Stimulated activated CD8-positive, alpha-beta memory T cell treated with anti-CD3 and anti-CD28 coated beads, Interleukin-7, amount 100 ng/mL, for 48 hours (primary cell): Measurements from ENCODE around the gene GLG1.
"Not testable (repeated sequence)": the region's sequence is repeated elsewhere in the genome, so short reads cannot be mapped to it uniquely, and the experiment has no call there.

ENCODE experiments used
- DNase-seq, 2 donors: peaks; one replicate each; pipeline ENCODE4 v3.0.0-alpha.2; 2020; ENCODE audit warnings: low read depth in 1 of 2; ENCODE audit errors: extremely low read depth in 1 of 2

GLG1 gene

DNA sequence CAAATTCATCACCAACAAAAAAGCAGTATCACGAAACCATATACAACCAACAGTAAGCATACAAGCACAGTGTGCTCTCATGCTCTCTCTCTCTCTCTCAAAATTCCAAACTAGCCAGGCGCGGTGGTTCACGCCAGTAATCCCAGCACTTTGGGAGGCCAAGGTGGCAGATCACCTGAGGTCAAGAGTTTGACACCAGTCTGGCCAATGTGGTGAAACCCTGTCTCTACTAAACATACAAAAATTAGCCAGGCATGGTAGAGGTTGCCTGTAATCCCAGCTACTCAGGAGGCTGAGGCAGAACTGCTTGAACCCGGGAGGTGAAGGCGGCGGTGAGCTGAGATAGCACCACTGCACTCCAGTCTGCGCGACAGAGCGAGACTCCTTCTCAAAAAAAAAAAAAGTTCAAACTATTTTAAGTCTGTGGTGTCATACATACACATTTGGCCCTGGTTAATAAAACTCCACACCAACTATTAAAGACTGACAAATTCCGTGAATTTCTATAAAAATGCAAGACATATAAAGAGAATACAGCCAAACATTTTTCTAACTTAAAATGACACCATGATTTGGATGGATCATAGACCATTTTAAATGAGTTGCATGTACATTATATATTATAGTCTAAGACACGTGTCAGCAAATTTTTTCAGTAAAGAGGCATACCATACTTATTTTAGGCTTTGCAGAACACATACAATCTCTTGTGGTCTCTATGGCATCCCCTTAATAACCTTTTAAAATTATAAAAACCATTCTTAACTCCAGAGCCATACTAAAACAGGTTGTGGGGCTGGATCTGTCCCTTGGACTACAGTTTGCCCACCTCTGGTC is 30.9 kb downstream of the GLG1 start:
- DNase-seq: no peak

DNA sequence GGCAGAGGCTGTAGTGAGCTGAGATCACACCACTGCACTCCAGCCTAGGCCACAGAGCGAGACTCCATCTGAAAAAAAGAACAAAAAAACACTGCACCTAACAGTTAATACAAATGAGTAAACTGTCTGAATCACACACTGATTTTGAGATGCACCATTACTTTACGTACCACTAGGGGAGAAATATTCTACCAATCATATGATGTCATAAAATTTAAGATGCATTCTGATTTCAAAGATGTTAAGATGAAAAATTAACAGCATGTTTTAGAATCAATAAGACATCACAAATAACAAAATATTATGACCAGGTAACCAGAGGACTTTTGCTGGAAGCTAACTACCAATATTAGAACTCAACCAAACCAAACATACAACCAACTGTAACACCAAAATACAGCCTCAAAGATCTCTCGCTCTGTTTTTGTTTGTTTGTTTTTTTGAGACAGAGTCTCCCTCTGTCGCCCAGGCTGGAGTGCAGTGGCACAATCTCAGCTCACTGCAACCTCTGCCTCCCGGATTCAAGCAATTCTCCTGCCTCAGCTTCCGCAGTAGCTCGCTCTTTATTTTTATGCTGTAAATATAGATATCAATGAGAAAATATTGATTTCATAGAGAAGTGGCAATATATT is 31.6 kb downstream of the GLG1 start:
- DNase-seq: no peak

DNA sequence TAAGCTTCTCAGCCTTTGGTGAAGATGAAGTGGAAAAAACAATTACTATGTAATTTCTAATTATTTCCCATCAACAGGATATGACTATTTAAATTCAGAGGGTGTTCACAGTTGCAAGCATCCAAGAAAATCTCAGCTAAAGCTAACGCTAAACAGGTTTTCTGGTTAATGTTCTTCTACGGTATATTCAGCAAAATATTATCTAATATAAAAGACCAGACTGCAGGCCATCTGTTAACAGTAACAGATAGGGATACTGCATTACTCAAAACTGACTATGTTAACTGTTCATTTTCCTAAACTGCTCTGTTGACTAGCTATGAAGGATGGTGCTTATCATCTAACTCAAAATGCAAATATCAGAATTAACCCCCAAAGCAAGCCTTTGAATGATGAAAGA is 32.8 kb downstream of the GLG1 start:
- DNase-seq: no peak

GRCh38 chr16:74573622-74574021 is 33.3 kb downstream of the GLG1 start:
- no peak for DNase-seq

DNA sequence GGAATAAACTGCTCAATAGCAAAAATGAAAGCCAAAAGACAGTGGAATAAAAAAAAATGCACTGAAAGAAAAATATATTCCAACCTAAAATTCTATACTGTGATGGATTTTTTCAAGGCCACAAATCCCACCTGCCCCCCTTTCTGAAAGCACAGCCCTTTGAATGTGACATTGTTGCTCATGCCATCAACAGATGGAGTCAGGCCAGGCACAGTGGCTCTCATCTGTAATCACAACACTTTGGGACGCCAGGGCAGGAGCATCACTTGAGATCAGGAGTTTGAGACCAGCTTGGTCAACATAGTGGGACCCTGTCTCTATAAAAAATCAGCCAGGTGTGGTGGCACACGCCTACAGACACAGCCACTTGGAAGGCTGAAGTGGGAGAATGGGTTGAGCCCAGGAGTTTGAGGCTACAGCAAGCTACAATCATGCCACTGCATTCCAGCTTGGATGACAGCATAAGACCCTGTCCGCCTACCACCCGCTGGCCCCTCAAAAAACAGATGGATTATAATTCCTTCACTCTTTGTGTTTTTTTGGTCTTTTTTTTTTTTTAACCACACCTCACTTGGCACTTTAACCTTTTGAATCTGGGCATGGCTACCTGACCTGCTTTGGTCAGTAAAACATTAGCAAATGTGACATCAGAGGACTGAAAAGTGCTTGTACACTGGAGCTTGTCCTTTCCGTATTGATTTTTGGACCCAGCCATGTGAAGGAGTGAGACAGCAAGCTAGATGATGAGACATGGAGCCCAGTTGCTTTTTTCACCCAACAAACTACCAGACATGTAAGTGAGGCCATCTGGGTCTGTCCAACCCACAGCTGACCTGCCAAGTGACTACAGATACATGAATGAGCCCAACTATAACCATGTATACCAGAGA is 36.3 kb downstream of the GLG1 start:
- no peak for DNase-seq

GRCh38 chr16:74568961-74569631 is 37.8 kb downstream of the GLG1 start:
- no peak for DNase-seq

DNA sequence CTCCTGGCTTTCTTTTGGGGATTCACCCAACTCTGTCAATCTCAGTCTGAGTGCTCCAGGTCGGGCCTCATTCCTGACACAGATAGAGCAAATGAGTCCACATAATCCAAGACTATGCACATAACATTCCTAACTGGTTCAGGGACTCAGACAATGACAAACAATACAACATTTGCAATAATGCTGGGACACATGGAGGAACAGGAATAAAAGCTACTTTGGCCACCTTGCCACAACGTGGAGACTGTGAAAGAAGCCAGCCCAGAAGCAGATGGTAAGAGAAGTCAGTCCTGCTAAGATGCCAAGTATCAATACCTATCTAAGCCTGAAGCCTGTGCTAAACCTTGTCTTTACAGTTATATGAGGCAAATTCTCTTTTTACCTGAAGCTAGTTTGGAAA is 39.0 kb downstream of the GLG1 start:
- no peak for DNase-seq

GRCh38 chr16:74565378-74565777 is 41.5 kb downstream of the GLG1 start:
- no peak for DNase-seq

DNA sequence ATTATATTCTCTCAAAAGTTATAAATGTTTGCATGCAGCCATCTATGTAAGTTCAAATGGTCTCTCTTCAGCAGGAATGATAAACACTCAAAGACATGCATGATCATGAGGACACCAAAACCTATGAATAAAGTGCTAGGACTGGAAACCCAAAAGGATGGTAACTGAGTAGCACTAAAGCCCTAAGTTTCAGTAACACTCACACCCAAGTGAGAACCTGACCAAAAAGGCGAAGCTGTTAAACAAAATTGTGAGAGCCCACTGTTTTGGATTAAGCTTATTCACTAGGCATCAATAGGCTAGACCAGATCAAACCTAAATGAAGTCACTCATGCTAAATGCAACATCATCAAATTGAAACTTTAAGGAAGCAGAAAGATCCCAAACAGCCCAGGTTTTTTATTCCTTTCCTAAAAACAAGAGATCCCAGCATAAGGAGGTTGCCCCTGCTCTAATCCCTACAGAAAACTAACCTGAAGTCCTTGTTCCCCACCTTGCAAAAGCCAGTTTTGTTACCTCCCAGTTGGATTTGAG is 42.4 kb downstream of the GLG1 start:
- DNase-seq: no peak

DNA sequence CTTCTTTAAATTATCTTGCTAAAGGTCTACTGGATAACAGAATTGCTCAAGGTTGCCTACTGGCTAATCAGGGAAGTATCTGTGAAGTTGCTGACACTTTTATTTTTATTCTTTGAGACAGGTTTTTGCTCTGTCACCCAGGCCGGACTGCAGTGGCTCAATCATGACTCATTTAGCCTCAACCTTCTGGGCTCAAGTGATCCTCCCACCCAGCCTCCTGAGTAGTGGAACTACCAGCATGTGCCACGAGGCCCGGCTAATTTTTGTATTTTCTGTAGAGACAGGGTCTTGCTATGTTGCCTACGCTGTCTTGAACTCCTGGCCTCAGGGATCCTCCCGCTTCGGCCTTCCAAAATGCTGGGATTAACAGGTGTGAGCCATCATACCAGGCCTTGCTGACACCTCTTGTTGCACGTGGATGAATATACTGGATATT is 43.1 kb downstream of the GLG1 start:
- DNase-seq: peak; percentile 1 to 18

DNA sequence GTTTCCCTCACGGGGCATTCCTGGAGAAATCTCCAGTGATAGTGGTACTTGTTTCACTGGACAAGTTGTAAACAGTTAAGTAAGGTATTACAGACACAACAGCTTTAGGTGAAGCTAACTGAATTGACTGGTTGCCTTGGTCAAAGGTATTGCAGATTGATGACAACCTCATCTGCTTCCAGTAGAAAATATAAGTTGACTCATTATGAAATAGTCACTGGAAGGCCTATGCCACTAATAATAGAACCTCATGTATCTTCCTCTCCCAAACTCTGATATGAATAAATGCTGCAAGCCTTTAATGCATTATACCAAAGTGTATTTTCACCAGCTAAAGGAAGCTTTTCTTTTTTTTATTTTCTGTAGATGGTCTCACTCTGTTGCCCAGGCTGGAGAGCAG is 44.8 kb downstream of the GLG1 start:
- DNase-seq: no peak

DNA sequence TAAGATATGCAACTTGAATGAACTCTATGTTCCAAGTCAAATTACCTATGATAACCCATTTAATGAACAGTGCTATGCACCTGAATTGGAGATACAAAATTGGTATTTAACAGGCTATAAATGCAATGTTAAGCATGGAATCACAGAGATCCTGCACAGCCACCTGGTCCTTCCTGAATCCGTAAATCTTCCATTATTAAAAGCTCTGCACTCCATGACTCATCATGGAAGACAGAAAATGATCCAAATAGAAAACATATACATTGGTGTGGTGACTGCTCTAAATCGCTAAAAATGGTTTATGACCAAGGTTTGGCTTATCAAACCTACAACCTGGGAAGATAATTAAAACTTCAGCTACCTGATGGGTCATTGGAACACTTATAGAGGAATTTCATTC is 45.3 kb downstream of the GLG1 start:
- DNase-seq: no peak

DNA sequence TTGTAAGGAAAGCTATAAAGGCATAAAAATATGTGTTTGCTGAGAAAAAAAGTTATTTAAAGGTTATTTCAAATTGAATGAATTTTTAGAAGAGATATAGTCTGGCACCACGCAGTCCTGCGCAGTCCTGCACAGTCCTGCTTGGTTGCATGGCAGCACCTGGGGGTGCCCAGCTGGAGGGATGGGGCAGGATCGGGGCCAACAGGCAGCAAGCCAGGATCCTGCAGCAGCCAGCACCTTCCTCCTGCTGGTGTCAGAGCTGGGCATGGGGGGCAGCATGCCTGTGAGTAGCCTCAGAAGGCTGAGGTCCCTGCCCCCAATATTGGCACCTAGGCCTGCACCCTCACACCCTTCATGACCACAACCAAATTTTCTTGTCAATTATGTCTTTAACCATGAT is 46.0 kb downstream of the GLG1 start:
- DNase-seq: no peak

GRCh38 chr16:74558873-74559272 is 48.0 kb downstream of the GLG1 start:
- no peak for DNase-seq

GRCh38 chr16:74557275-74557674 is 49.6 kb downstream of the GLG1 start:
- no peak for DNase-seq

- DNase-seq: no peak
Measured at GRCh38 chr16:74556375-74556922, 50.5 kb downstream of the GLG1 start.

DNA sequence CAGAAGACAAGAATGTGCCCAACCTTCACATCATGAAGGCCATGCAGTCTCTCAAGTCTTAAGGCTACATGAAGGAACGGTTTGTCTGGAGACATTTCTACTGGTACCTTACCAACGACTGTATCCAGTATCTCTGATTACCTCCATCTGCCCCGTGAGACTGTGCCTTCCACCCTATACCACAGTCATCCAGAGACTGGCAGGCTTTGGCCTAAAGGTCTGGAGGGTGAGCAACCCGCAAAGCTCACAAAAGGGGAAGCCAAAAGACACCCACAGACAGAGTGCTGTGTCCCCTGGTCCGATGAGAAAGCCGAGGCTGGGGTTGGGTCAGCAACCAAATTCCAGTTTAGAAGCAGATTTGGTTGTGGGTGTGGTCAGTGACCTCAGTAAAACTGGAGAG is 54.6 kb downstream of the GLG1 start:
- not testable (repeated sequence) for DNase-seq

DNA sequence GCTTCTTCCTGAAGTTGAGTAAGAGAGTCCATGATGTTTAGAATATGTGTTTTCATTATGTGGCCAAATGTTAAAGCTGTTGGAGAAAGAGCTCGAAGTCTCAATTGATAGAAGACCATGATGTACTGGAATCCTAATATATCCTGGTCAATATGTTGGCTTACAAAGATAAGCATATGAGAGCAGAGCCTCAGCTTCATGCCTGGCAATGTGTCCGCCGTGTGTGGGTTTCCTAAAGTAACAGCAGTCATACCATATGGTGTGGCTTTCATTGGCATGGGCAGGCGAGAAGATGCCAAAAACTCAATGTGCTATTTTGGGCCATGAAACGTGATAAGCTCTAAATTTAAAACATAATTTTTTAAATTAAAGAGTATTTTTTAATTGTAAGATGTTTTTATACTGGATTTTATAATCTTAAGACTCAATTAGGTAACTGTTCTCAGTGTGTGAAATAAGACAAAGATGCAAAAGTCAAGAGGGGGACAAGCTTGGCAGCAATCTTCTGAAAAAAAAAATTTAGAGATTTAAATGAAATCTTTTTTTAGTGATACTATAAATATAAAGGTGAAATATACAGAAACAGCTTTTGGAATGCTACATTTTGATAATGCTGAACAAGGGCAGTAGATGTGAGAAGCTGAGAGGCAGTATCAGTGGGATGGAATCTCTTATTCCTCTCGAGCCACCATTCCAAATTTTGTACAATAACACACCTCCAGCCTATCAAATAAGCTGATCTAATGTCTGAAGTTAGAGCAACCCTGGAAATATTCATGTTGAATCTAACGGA is 56.5 kb downstream of the GLG1 start:
- not testable (repeated sequence) for DNase-seq

DNA sequence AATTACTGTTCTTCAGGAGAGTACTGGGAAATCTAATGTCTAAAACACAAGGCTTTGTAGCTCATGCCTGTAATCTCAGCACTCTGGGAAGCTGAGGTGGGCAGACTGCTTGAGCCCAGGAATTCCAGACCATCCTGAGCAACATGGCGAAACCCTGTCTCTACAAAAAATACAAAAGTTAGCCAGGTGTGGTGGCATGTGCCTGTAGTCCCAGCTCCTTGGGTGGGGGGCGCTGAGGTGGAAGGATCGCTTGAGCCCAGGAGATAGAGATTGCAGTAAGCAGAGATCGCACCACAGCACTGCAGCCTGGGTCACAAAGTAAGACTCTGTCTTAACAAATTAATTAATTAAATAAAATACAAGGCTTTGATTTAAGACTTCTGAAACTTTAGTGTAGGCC is 60.8 kb downstream of the GLG1 start:
- not testable (repeated sequence) for DNase-seq
